Measurements from ENCODE around the gene PBRM1.
"Not testable (repeated sequence)": the region's sequence is repeated elsewhere in the genome, so short reads cannot be mapped to it uniquely, and the experiment has no call there.

Gene PBRM1

DNA sequence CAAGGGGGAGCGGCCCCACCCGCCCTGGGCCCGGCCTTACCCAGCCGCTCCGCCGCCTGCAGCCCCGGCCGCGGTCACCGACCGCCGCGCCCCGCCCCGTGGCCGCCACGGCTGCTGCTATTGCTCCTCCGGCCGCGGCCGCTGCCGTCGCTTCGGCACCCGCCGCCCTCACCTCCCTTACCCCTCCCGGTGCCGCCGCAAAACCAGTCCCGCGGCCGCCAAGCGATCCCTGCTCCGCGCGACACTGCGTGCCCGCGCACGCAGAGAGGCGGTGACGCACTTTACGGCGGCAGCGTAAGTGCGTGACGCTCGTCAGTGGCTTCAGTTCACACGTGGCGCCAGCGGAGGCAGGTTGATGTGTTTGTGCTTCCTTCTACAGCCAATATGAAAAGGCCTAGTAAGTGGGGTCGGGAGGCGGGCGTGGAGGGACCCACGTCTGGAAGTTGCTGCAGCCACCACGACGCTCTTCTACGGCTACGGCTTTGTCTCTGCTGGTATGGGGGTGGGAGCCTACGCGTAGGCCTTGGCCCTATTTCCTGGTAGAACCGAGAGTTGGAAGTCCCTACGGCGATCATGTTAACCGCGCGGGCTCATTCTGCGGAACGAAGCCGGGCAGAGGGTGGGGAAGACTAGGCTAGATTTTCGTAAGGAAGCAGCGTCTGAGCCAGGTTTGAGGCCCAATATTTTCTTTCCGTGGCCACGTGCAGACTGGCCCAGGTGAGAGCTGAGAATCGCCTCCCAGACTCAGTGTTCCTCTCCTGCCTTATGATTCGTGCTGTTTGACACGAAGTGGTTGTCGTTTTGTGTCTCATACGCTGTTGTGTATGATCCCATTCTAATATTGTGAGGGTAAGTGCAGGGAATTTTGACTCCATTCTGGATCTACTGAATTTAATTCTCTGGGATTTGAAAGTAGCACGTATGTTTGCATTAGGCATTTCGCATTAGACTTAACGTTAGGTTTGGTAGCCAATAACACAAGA lies at the start of gene PBRM1, which contains the start of gene GNL3:
Gene PBRM1 (minus strand): TSS at position 205 of the 983 bp plus-strand sequence.
Gene GNL3 (plus strand): TSS at position 324 of the 983 bp plus-strand sequence. CDS start 61 bp downstream, at position 385.
- peak; percentile 68 for DNase-seq (ENCODE audit: low read depth)

DNA sequence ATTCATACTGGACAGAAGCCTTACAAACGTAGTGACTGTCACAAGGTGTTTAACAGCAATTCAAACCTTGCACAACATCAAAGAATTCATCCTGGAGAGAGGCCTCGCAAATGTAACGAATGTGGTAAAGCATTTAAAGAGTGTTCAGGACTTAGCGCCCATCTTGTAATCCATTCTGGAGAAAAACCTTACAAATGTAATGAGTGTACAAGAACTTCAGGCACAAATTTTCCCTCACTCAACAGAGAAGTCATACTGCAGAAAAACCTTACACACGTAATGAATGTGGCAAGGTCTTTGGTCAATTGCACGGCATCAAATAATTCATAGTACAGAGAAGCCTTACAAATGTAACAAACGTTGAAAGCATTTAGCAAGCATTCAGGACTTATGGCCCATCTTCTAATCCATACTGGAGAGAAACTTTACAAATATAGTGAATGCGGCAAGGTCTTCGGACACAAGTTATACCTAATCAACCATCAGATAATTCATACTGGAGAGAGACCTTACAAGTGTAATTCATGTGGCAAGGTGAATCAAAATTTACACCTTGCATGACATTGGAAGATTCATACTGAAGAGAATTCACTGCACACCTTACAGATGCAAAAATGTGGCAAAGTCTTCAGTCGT lies 47.7 kb upstream of the PBRM1 start:
- no peak for DNase-seq (ENCODE audit: low read depth)

DNA sequence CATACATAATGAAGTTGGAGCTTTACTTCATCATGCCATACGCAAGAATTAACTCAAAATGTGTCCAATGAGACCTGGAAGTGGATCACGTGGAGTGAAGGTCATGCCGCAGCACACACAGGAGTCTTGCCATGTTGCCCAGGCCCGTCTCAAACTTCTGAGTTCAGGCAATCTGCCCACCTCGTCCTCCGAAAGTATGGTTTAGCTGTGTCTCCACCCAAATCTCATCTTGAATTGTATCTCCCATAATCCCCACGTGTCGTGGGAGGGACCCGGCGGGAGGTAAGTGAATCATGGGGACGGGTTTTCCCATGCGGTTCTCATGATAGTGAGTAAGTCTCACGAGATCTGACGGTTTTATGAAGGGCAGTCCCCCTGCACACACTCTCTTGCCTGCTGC lies 45.9 kb upstream of the PBRM1 start:
- DNase-seq (ENCODE audit: low read depth), result no peak

DNA sequence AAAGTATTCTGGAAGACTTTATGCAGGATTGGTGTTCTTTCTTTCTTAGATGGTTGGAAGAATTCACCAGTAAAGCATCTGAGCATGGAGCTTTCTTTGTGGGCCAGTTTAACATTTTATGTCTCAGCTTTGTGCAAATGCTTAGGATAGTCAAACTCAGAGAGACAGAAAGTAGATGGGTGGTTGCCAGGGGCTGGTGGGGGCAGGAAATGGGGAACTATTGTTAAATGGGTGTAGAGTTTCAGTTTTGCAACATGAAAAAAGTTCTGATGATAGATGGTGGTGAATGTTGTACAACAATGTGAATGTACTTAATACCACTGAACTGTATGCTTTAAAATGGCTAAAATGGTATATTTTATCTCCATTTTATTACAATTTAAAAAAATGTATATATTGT lies 45.0 kb upstream of the PBRM1 start:
- DNase-seq (ENCODE audit: low read depth), result no peak

DNA sequence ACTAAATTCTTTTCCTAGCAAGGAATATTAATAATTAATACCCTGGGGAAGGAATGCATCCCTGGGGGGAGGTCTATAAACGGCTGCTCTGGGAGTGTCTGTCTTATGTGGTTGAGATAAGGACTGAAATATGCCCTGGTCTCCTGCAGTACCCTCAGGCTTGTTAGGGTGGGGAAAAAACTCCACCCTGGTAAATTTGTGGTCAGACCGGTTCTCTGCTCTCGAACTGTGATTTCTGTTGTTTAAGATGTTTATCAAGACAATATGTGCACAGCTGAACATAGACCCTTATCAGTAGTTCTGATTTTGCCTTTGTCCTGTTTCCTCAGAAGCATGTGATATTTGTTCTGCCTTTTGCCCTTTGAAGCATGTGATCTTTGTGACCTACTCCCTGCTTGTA lies 43.0 kb upstream of the PBRM1 start:
- DNase-seq (ENCODE audit: low read depth), result not testable (repeated sequence)

DNA sequence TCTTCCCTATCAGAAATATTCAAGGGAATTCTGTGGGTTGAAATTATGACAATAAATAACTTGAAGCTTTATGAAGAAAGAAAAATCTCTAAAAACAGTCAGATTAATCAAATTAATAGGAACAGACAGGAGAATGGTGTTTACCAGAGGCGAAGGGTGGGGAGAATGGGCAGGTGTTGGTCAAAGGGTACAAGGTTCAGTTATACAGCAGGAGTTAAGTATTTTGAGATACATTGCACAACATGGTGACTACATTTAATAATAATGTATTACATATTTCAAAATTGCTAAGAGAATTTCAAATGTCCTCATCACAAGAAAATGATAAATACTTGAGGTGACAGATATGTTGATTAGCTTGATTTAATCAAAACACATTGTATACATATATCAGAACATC lies 38.8 kb upstream of the PBRM1 start:
- no peak for DNase-seq (ENCODE audit: low read depth)

DNA sequence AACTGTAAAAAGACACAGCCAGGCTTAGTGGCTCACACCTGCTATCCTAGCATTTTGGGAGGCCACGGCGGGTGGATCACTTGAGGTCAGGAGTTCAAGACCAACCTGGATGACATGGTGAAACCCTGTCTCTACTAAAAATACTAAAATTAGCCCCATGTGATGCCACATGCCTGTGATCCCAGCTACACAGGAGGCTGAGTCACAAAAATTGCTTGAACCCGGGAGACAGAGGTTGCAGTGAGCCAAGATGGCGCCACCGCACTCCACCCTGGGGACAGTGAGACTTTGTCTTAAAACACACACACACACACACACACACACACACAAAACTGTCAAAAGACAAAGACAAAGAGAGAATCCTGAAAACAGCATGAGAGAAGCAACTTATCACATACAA lies 38.2 kb upstream of the PBRM1 start:
- DNase-seq (ENCODE audit: low read depth), result no peak

DNA sequence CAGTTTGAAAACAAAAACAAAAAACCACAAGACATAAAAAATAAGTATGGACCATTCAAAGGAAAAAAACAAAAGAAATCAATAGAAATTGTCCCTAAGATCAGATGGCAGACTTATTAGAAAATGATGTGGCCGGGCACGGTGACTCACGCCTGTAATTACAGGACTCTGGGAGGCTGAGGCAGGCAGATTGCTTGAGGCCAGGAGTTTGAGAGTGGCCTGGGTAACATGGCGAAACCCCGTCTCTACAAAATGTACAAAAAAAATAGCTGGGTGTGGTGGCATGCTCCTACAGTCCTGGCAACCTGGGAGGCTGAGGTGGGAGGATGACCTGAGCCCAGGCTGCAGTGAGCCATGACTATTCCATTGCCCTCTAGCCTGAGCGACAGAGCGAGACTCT lies 36.8 kb upstream of the PBRM1 start:
- DNase-seq (ENCODE audit: low read depth), result no peak

DNA sequence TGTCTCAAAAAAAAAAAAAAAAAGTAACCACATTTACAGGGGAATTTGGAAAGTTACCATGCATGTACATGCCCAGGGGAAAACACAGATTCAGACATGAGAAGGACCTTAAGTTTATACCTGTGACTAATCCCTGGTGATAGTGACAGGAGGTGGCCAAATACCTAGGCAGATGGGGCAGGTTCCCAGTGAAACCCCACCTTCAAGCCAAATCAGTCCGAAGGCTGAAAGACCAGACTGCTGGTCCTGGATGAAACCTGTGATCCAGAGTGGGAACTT lies 36.0 kb upstream of the PBRM1 start:
- no peak for DNase-seq (ENCODE audit: low read depth)

DNA sequence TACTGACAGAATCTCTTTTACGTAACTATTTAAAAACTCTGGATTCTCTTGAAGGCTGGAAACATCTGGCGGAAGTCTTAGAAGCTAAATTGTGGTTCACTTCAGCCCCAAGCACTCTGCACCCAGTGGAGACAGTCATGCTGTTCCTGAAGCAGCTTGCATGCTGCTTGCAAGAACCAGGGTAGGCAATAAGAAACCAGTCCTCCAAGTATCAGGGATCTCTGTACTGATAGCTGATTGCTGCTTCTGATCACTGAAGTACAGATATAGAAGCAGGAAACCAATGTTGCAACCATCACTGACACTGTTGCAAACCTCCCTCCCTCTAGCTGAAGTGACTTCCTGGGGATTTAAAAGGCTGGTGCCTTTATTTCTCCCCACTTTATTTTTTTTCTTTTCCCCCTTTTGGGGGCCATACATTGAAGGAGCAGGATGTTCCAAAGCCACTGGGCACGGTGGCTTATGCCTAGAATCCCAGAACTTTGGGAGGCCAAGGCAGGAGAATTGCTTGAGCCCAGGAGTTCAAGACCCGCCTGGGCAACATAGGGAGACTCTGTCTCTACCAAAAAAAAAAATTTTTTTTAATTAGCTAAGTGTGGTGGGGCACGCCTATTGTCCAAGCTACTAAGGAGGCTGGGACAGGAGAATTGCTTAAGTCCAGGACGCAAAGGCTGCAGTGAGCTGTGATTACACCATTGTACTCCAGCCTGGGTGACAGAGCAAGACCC lies 35.5 kb upstream of the PBRM1 start:
- DNase-seq (ENCODE audit: low read depth), result no peak

DNA sequence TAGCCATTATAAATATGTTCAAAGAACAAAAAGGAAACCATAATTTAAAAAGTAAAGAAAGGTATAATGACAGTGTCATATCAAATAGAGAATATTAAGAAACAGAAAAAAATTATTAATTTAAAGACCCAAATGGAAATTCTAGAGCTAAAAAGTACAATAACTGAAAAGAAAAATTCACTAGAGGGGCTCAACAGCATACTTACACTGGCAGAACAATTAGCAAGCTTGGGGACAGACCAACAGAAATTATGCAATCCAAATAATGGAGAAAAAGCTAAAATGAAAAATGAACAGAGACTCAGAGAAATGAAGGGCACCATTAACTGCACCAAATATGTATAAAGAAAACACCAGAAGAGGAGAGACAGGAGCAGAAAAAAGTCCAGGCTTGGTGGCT lies 33.9 kb upstream of the PBRM1 start:
- no peak for DNase-seq (ENCODE audit: low read depth)

DNA sequence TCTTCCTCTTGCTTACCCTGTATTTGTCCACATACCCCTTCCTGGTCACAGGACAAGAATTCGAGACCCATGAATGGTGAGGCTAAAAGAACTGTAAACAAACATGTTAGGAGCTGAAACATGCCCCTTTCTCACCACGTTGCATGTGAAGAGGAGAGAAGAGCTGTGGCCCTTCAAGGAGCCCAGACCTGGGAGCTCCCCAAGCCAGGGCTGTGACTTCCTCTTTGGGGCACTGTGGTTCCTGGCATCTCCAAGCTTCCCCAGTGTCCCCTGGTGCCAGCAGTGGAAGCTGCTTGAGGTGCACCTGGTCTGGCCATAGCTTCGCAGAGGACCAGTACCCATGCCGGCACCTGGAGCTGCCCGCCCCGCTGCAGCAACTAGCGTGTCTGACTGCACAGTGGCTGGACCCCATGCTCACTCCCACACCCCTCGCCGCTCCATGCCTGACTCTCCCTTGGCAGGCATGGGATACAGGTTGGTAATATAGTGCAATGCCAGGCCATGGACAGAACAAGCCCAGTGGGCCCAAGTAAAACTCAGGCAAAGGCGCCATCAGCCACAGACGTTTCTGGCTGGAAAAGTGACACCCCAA lies 30.1 kb upstream of the PBRM1 start:
- no peak for DNase-seq (ENCODE audit: low read depth)

DNA sequence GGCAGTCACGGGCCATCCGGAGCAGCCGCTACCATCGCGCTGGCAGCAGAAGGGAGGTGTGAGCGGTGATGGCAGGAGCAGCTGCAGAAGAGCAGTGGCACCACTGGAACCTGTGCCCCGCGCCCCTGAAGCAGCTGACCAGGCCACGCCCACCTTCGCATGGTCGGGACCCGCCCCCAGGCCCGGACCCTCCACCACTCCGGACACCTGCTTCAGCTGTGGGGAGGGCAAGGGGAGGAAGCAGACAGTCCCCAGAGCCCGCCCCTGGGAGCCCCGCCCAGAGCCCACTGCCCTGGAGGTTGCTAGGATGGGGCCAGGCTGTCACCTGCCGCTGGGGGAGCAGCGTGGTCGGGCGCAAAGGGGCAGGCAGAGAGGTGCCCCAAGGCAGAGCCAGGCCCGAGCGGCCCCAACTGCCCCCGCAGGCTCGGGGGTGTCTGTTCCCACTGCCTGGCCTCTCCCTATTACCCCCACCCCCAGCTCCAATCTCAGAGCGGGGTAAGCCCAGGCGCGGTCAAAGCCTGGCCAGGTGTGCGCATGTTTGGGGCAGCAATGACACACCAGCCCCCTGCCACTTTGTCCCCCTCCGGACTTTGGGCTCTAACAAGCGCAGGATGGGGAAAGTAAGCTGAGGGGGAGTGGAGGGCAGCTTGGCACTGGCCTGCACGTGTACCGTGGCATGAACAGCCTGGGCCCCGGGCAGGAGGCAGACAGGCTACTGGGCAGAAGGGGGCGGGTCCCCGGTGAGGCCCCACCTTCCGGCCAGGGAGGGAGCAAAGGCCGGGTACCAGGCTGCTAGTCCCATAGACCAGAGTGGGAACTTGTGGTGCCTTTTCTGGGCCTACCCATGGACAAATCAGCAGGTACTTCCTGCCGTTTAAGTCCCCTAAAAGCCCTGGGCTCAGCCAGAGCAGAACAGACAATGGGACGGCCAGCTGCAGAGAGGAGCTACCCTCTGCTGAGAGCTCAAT lies 28.9 kb upstream of the PBRM1 start:
- DNase-seq (ENCODE audit: low read depth), result no peak

DNA sequence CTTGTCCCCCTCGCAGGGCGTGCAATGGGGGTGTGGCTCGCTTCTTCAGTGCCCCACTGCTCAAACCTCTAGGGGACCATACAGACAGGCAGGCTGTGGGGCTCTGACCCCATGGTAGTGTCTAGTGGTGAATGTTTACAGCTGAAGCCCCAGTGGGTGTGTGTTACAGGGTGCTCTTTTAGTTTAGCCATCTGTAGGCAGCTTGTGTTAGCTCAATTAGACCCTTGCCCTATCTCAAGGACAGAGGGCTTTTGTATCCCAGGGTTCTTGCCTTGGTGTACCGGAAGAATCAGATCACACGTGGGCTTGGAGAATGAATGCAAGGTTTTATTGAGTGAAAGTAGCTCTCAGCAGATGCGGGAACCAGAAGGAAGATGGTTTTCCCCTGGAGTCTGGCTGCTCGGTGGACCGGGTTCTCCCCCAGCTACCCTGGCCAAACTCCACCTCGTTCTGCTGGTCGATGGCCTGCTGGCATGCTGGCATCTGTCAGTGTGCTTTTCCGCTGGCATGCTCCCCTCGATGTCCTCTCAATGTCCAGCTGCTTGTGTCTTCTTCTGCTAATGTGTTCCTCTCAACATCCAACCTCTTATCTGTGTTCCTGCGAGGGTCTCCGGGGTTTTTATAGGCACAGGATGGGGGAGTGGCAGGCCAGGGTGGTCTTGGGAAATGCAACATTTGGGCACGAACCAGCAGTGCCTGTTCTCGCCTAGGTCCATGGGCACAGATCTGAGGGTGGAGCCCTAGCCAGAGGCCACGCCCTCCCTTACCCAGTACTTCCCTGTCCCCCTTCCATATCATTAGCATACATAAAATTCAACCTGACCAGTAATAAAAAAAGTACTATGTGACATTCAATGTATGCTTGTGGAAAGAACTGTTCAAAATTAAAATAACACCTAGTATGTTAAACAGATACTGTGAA lies 26.8 kb upstream of the PBRM1 start:
- no peak for DNase-seq (ENCODE audit: low read depth)

DNA sequence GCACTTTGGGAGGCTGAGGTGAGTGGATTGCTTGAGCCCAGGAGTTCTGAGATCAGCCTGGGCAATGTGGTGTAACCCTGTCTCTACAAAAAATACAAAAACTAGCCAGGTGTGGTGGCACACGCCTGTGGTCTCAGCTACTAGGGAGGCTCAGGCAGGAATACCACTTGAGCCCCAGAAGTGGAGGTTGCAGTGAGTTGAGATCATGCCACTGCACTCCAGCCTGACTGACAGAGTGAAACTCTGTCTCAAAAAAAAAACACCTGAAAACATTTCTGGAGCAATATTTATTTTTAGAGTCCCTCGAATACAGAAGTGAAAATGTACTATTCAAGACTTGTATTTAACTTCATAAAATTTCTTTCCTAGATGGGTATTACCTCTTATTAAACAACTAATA lies 24.8 kb upstream of the PBRM1 start:
- DNase-seq (ENCODE audit: low read depth), result no peak

DNA sequence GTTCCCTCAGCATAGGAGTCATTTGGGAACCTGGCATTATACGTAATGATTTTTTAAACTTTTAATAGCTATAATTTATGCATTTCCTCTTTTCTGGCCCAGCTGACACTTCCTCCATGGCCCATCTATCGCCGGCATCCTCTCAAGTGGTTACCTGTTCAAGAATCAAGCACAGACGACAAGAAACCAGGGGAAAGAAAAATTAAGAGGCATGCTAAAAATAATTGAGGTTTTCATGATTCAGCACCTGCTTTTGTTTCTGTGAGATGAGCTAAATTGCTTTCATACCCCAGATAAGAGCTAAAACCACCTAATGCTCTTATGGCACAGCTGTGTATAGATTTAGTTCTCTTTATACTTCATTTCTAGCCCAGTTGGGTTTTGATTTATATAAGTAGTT lies 21.9 kb upstream of the PBRM1 start:
- no peak for DNase-seq (ENCODE audit: low read depth)

DNA sequence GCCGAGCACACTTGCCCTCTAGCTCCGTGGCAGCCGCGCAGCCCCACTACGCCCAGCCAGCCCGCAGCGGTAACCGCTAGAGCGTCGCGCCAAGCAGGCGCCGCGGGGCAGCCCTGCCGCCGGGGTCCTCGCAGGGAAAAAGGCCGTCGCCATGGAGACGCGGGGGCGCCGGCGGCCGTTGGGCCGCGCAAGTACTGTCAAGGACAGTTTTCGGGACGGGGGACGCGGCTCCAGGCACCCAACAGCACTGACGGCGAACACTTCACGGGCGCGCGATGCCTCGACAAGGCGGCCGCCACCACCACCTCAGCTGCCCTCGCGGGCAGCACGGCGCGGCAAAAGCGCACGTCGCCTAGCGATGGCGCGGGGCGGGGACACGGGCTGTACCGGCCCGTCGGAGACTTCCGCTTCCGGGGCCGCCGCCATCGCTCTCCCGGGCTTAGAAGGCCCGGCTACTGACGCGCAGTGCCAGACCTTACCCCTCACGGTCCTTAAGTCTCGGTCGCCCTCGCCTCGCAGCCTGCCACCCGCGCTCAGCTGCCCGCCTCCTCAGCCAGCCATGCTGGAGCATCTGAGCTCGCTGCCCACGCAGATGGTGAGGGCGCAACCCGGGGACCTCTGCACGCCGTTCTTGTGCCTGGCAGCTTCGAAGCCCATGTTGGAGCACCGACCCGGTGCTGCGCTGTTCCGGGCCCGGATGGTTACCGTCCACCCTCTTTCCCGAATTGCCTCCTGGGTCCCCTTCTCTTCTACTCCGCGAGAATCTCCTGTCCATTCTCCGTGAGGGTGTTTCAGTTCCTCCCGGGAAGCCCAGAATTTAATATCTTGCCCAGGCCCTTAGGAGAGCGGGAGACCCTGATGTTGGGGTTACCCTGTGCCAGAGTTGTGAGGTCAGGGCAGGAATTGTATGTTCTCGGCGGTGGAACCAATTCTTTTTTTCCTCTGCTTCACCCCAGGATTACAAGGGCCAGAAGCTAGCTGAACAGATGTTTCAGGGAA lies 20.3 kb upstream of the PBRM1 start, which contains the start of the genes GLT8D1 and SPCS1:
Gene GLT8D1 (minus strand): TSS at position 104 of the 999 bp plus-strand sequence. CDS start 5,331 bp downstream, outside the sequence.
Gene SPCS1 (plus strand): TSS at position 419 of the 999 bp plus-strand sequence. CDS start 141 bp downstream, at position 560.
- DNase-seq (ENCODE audit: low read depth), result peak; percentile 46

DNA sequence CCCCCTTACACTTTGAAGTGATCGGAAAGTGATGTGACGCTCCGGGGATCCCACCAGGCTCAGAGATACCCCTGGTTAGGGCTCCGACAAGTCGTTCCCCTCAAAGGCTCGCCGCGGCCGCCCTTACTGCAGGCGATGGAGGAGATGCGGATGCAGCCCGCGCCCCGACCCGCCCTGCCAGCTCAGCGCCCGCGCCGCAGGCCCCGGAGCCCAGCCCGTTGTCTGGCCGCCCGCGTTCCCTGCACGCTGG lies 19.6 kb upstream of the PBRM1 start:
- DNase-seq (ENCODE audit: low read depth), result no peak
